Measurements from ENCODE around the gene CHRND. TPM values are rescaled to one million over a fixed set of nuclear protein-coding genes. Genes with fewer than 3 reads are reported as not detected.

CHRND gene
- total RNA-seq, 2 experiments from 2014 or later, result not detected

DNA sequence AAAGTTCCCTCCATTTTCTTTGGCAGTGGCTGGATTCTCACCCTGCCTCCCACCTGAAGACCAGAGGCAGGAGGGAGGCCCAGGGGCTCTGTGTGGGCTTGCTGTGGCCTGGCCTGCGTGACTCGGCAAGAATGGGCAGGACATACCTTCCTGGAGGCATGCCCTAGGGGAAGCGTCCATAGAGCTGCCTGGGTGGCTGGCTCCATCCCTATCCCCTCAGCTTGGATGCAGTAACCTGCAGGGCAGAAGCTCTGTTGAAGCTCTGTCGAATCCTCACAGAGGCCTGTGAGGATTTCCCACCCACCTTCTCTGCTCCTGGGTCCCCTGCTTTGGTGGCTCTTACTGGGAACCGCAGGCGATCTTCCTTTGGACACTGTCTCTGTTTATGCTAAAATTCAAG, 7.1 kb upstream of the CHRND start:
- H3K9me3 ChIP-seq (ENCODE audit: control insufficient read depth in 1 of 2, insufficient read depth in 1 of 2, low read length in 2 of 2), result peaks cover 0 to 18% of the 10 kb centered on the region in 2 experiments
- Mint-ChIP-seq H3K4me3 (no peak overlapping the region), H3K4me1 (ENCODE audit: low read depth) (peaks cover 6% of the 10 kb centered on the region), H3K36me3 (ENCODE audit: low read depth) (no peaks in the 10 kb centered on the region), H3K9me3 (no peaks in the 10 kb centered on the region), H3K27me3 (peaks cover 45% of the 10 kb centered on the region), H3K27ac (no peak overlapping the region)
- intact Hi-C loops (cut with DNase I, micrococcal nuclease), result no loop called here
- H3K27ac ChIP-seq (ENCODE audit: low read depth in 1 of 2, low read length in 2 of 2), result no peak overlapping the region
- H3K36me3 ChIP-seq (ENCODE audit: insufficient read depth, low read length), result no peaks in the 10 kb centered on the region
- no peak for DNase-seq
- H3K4me1 ChIP-seq (ENCODE audit: insufficient read depth, low read length), result peaks cover 22% of the 10 kb centered on the region
- H3K4me3 ChIP-seq (ENCODE audit: low read length), result no peak overlapping the region
- ATAC-seq (ENCODE audit: poor library complexity), result no peak
- POLR2A ChIA-PET, result interaction anchor here (0.6 kb wide), 1 partner anchor 32 kb away, joined by 3 read pairs; the partner anchor contains the start of genes EIF4E2 and TIGD1
- peaks cover 29% of the 10 kb centered on the region in 2 experiments for H3K27me3 ChIP-seq (ENCODE audit: control insufficient read depth in 1 of 2, insufficient read depth in 2 of 2, low read length in 2 of 2)
- no peak for TF ChIP-seq CTCF (IDR thresholded peaks at IDR 0.05)
- CTCF ChIA-PET, result no interaction called here

DNA sequence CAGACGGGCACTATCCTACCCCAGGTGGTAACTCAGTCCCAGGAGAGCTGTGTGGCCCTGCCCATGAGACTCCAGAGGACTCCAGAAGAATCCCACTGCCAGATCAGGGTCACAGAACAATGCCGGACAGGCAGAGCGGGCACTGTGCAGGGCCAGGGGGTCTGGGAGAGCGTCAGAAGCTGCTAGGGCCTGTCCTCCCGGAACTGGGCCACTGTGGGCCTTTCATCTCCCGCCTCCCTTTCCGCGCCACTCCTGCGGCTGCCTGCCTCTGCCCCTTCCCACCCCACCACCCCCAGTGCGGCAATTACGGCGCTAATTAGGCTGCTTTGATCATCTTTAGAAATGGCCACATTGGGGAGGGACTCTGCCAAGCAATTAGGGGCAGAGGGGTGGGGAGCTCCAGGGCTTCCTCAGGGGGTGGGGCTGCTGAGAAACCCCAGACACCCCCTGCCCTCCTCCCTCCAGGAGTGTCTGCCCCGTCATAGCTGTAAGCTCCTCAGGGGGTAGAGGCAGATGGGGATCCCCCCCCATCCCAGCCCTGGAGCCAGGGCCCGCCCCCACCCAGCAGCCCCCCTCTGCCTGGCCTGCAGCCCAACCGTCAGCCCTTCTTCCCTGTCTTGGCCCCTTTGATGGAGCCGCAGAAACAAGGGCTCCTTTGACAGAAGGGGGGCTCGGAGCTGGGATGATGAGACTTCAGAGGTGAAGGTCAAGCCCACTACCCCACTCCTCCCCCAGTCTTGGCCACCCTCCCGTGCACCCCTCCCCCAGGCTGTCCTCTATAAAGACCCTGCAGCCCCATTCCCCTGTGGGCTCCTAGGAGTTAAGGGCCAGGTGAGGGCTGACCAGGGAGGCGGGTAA, 6.2 kb upstream of the CHRND start, which contains the start of gene PRSS56:
Gene PRSS56, plus strand, starts transcription at position 808 of the 858 bp plus-strand sequence. CDS start 211 bp downstream, outside the sequence.
- POLR2A ChIA-PET, result interaction anchor here (1.0 kb wide), 1 partner anchor 30 kb away, joined by 3 read pairs; the partner anchor contains the start of gene TIGD1
- intact Hi-C loops (cut with DNase I, micrococcal nuclease), result loop anchor here (5.0 to 10.0 kb wide), 3 partner anchors 83 to 613 kb away; partner anchors contain the start of gene NPPC (in 1 of the 2)

DNA sequence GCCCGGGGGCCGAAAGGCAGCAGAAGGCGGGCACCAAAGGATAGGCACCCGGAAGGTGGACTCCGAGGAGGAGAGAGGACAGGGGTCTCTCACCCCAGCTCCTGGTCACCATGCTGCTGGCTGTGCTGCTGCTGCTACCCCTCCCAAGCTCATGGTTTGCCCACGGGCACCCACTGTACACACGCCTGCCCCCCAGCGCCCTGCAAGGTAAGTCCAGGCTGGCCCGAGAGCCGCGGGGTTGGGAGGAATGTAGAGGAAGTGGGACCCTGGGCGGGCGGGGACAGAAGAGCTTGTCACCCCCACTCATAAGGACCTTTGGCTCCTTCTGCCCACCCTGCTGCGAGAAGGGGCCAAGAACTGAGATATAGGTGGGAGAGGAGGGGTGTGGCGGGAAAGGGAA, 5.5 kb upstream of the CHRND start:
- H3K27me3 Mint-ChIP-seq, result peaks cover 53% of the 10 kb centered on the region
- no peak overlapping the region for H3K4me3 Mint-ChIP-seq
- Histone ChIP-seq H3K4me1 (ENCODE audit: insufficient read depth, low read length) (peaks cover 28% of the 10 kb centered on the region), H3K27ac (ENCODE audit: low read depth in 1 of 2, low read length in 2 of 2) (no peak overlapping the region), H3K36me3 (ENCODE audit: insufficient read depth, low read length) (no peaks in the 10 kb centered on the region), H3K9me3 (ENCODE audit: control insufficient read depth in 1 of 2, insufficient read depth in 1 of 2, low read length in 2 of 2) (peaks cover 0 to 21% of the 10 kb centered on the region in 2 experiments), H3K27me3 (ENCODE audit: control insufficient read depth in 1 of 2, insufficient read depth in 2 of 2, low read length in 2 of 2) (peaks cover 41 to 44% of the 10 kb centered on the region in 2 experiments), H3K4me3 (ENCODE audit: low read length) (no peak overlapping the region)
- H3K4me1 Mint-ChIP-seq (ENCODE audit: low read depth), result peaks cover 6% of the 10 kb centered on the region
- POLR2A ChIA-PET, result interaction anchor here (1.0 kb wide), 1 partner anchor 30 kb away, joined by 3 read pairs; the partner anchor contains the start of gene TIGD1
- no peak for DNase-seq
- H3K27ac Mint-ChIP-seq, result no peak overlapping the region
- TF ChIP-seq CTCF (IDR thresholded peaks at IDR 0.05), result no peak
- intact Hi-C loops (cut with DNase I, micrococcal nuclease), result loop anchor here (5.0 to 10.0 kb wide), 3 partner anchors 83 to 613 kb away; partner anchors contain the start of gene NPPC (in 1 of the 2)
- no peak for ATAC-seq (ENCODE audit: poor library complexity)
- no peaks in the 10 kb centered on the region for H3K9me3 Mint-ChIP-seq
- H3K36me3 Mint-ChIP-seq (ENCODE audit: low read depth), result no peaks in the 10 kb centered on the region
- CTCF ChIA-PET, result no interaction called here

More for the DNA sequence above, 6.2 kb upstream of the CHRND start, which contains the start of gene PRSS56:
- Histone ChIP-seq H3K27me3 (ENCODE audit: control insufficient read depth in 1 of 2, insufficient read depth in 2 of 2, low read length in 2 of 2) (peaks cover 36 to 39% of the 10 kb centered on the region in 2 experiments), H3K27ac (ENCODE audit: low read depth in 1 of 2, low read length in 2 of 2) (no peak within 1 kb of the TSS), H3K4me1 (ENCODE audit: insufficient read depth, low read length) (peaks cover 28% of the 10 kb centered on the region), H3K9me3 (ENCODE audit: control insufficient read depth in 1 of 2, insufficient read depth in 1 of 2, low read length in 2 of 2) (peaks cover 0 to 21% of the 10 kb centered on the region in 2 experiments), H3K4me3 (ENCODE audit: low read length) (no peak within 1 kb of the TSS), H3K36me3 (ENCODE audit: insufficient read depth, low read length) (no peaks in the 10 kb centered on the region)
- Mint-ChIP-seq H3K36me3 (ENCODE audit: low read depth) (no peaks in the 10 kb centered on the region), H3K27ac (no peak within 1 kb of the TSS), H3K27me3 (peaks cover 53% of the 10 kb centered on the region), H3K9me3 (no peaks in the 10 kb centered on the region), H3K4me1 (ENCODE audit: low read depth) (peaks cover 6% of the 10 kb centered on the region), H3K4me3 (no peak within 1 kb of the TSS)
- CTCF ChIA-PET, result no interaction called here
- ATAC-seq (ENCODE audit: poor library complexity) (no peak), DNase-seq (no peak)
- TF ChIP-seq CTCF (IDR thresholded peaks at IDR 0.05), result no peak

Measured in CD4-positive, alpha-beta T cell (primary cell).